ENCODE results near the gene TBL1XR1.

The TBL1XR1 gene

DNA sequence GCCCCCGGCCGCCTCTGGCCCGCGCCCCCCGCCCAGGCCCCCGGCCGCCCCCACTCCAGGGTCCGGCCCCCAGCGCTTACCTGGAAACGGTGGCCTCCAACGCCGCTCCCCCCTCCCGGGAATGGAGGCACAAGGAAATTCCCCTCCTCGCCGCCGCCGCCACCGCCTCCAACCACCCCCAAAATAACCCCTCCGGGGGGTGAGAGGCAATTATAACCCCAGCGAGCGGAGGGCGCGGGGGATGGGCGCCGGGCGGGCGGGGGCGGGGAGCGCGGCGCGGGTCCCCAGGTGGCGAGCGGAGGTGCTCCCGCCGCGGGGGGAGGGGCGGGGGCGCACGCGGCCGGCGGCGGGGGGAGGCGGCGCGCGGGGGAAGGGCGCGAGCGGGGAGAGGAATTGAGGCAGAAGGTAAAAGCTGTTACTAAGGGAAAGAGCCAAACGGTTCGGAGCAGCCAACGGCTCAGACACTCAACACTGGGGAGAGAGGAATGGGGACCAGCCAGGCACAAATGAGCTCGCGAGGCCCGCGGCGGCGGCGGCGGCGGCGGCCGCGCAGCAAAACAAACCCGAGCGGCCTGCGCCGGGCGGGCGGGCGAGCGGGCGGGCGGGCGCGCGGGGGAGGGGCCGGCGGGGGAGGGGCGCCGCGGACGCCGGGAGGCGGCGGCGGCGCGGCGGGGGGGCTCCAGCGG, at the start of gene TBL1XR1:
TBL1XR1 (minus strand) TSS at position 442 of the 686 bp plus-strand sequence. CDS start 132,505 bp downstream, outside the sequence.
- H3K36me3 ChIP-seq (ENCODE audit: insufficient read depth, low read length): no peaks in the 10 kb centered on the region
- H3K27me3 ChIP-seq (ENCODE audit: control insufficient read depth in 1 of 2, insufficient read depth in 2 of 2, low read length in 2 of 2): no peaks in the 10 kb centered on the region
- H3K4me3 ChIP-seq (ENCODE audit: low read depth in 1 of 2, low read length in 2 of 2): peak within 1 kb of the TSS; percentile 81 to 84
- H3K9ac ChIP-seq (ENCODE audit: low read length): peak within 1 kb of the TSS; percentile 84
- peaks cover 25% of the 10 kb centered on the region for H3K4me1 ChIP-seq (ENCODE audit: insufficient read depth, low read length)
- peak within 1 kb of the TSS; percentile 93 for H3K27ac ChIP-seq (ENCODE audit: low read depth, low read length)
- no peaks in the 10 kb centered on the region for H3K9me3 ChIP-seq (ENCODE audit: low read length)

GRCh38 chr3:177245250-177245649, 48.0 kb upstream of the TBL1XR1 start:
- no peaks in the 10 kb centered on the region for H3K9me3 ChIP-seq (ENCODE audit: low read length)
- no peak overlapping the region for H3K27ac ChIP-seq (ENCODE audit: low read depth, low read length)
- H3K27me3 ChIP-seq (ENCODE audit: control insufficient read depth in 1 of 2, insufficient read depth in 2 of 2, low read length in 2 of 2): no peaks in the 10 kb centered on the region
- no peaks in the 10 kb centered on the region for H3K4me1 ChIP-seq (ENCODE audit: insufficient read depth, low read length)
- no peaks in the 10 kb centered on the region for H3K36me3 ChIP-seq (ENCODE audit: insufficient read depth, low read length)
- no peak overlapping the region for H3K4me3 ChIP-seq (ENCODE audit: low read depth in 1 of 2, low read length in 2 of 2)
- H3K9ac ChIP-seq (ENCODE audit: low read length): no peak overlapping the region

GRCh38 chr3:177244606-177245005, 47.3 kb upstream of the TBL1XR1 start:
- no peak overlapping the region for H3K4me3 ChIP-seq (ENCODE audit: low read depth in 1 of 2, low read length in 2 of 2)
- no peak overlapping the region for H3K27ac ChIP-seq (ENCODE audit: low read depth, low read length)
- no peaks in the 10 kb centered on the region for H3K9me3 ChIP-seq (ENCODE audit: low read length)
- H3K36me3 ChIP-seq (ENCODE audit: insufficient read depth, low read length): no peaks in the 10 kb centered on the region
- H3K27me3 ChIP-seq (ENCODE audit: control insufficient read depth in 1 of 2, insufficient read depth in 2 of 2, low read length in 2 of 2): no peaks in the 10 kb centered on the region
- no peaks in the 10 kb centered on the region for H3K4me1 ChIP-seq (ENCODE audit: insufficient read depth, low read length)
- H3K9ac ChIP-seq (ENCODE audit: low read length): no peak overlapping the region

- H3K4me1 ChIP-seq (ENCODE audit: insufficient read depth, low read length): no peaks in the 10 kb centered on the region
- no peaks in the 10 kb centered on the region for H3K9me3 ChIP-seq (ENCODE audit: low read length)
- no peak overlapping the region for H3K9ac ChIP-seq (ENCODE audit: low read length)
- no peaks in the 10 kb centered on the region for H3K27me3 ChIP-seq (ENCODE audit: control insufficient read depth in 1 of 2, insufficient read depth in 2 of 2, low read length in 2 of 2)
- H3K4me3 ChIP-seq (ENCODE audit: low read depth in 1 of 2, low read length in 2 of 2): no peak overlapping the region
- H3K36me3 ChIP-seq (ENCODE audit: insufficient read depth, low read length): no peaks in the 10 kb centered on the region
- no peak overlapping the region for H3K27ac ChIP-seq (ENCODE audit: low read depth, low read length)
Observed at GRCh38 chr3:177238686-177239216, 41.5 kb upstream of the TBL1XR1 start.

GRCh38 chr3:177237206-177237605, 39.9 kb upstream of the TBL1XR1 start:
- H3K27me3 ChIP-seq (ENCODE audit: control insufficient read depth in 1 of 2, insufficient read depth in 2 of 2, low read length in 2 of 2): no peaks in the 10 kb centered on the region
- no peak overlapping the region for H3K4me3 ChIP-seq (ENCODE audit: low read depth in 1 of 2, low read length in 2 of 2)
- H3K9ac ChIP-seq (ENCODE audit: low read length): no peak overlapping the region
- H3K27ac ChIP-seq (ENCODE audit: low read depth, low read length): no peak overlapping the region
- no peaks in the 10 kb centered on the region for H3K36me3 ChIP-seq (ENCODE audit: insufficient read depth, low read length)
- no peaks in the 10 kb centered on the region for H3K4me1 ChIP-seq (ENCODE audit: insufficient read depth, low read length)
- H3K9me3 ChIP-seq (ENCODE audit: low read length): no peaks in the 10 kb centered on the region

- Histone ChIP-seq H3K4me1 (ENCODE audit: insufficient read depth, low read length) (no peaks in the 10 kb centered on the region), H3K4me3 (ENCODE audit: low read depth in 1 of 2, low read length in 2 of 2) (no peak overlapping the region), H3K36me3 (ENCODE audit: insufficient read depth, low read length) (no peaks in the 10 kb centered on the region), H3K9me3 (ENCODE audit: low read length) (no peaks in the 10 kb centered on the region), H3K27me3 (ENCODE audit: control insufficient read depth in 1 of 2, insufficient read depth in 2 of 2, low read length in 2 of 2) (no peaks in the 10 kb centered on the region), H3K27ac (ENCODE audit: low read depth, low read length) (no peak overlapping the region), H3K9ac (ENCODE audit: low read length) (no peak overlapping the region)
Observed at GRCh38 chr3:177236704-177237103, 39.4 kb upstream of the TBL1XR1 start.

GRCh38 chr3:177234121-177234520, 36.8 kb upstream of the TBL1XR1 start:
- Histone ChIP-seq H3K9ac (ENCODE audit: low read length) (no peak overlapping the region), H3K4me3 (ENCODE audit: low read depth in 1 of 2, low read length in 2 of 2) (no peak overlapping the region), H3K36me3 (ENCODE audit: insufficient read depth, low read length) (no peaks in the 10 kb centered on the region), H3K27me3 (ENCODE audit: control insufficient read depth in 1 of 2, insufficient read depth in 2 of 2, low read length in 2 of 2) (no peaks in the 10 kb centered on the region), H3K27ac (ENCODE audit: low read depth, low read length) (no peak overlapping the region), H3K9me3 (ENCODE audit: low read length) (no peaks in the 10 kb centered on the region), H3K4me1 (ENCODE audit: insufficient read depth, low read length) (no peaks in the 10 kb centered on the region)

DNA sequence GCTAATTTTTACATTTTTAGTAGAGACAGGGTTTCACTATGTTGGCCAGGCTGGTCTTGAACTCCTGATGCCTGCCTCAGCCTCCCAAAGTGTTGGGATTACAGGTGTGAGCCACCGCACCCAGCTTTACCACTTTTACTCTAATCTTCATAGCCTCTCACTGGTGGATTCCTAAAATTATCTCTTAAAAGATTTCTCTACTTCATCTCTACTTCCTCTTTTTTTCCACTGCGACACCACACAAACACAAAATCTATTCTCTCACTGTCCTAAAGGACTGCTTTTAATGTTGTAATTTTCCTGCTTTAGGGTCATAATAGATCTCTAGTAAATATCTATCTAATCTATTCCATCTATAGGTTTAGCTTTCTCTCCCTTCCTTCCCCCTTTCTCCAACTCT, 34.0 kb upstream of the TBL1XR1 start:
- no peaks in the 10 kb centered on the region for H3K27me3 ChIP-seq (ENCODE audit: control insufficient read depth in 1 of 2, insufficient read depth in 2 of 2, low read length in 2 of 2)
- H3K4me3 ChIP-seq (ENCODE audit: low read depth in 1 of 2, low read length in 2 of 2): no peak overlapping the region
- H3K4me1 ChIP-seq (ENCODE audit: insufficient read depth, low read length): no peaks in the 10 kb centered on the region
- H3K27ac ChIP-seq (ENCODE audit: low read depth, low read length): no peak overlapping the region
- no peaks in the 10 kb centered on the region for H3K9me3 ChIP-seq (ENCODE audit: low read length)
- H3K9ac ChIP-seq (ENCODE audit: low read length): no peak overlapping the region
- H3K36me3 ChIP-seq (ENCODE audit: insufficient read depth, low read length): no peaks in the 10 kb centered on the region

DNA sequence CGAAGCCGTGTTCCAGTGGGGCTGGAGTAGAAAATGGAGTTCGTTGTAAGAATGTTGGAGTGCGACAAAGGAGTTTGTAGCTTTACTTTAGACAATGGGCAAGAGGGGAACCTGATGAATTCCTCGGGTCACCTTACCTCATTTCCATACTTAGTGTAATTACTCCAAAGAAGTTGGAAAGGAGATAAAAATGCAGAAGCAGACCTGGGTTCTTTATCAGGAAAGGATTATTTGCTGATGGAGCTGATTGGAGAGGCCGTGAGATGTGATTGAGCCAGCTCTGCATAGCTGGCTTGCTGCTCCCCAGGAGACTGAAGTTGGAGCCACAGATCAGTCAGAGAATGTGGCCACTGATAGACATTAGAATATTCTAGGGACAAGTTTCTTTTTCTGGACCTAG, 33.4 kb upstream of the TBL1XR1 start:
- Histone ChIP-seq H3K9me3 (ENCODE audit: low read length) (no peaks in the 10 kb centered on the region), H3K27ac (ENCODE audit: low read depth, low read length) (no peak overlapping the region), H3K9ac (ENCODE audit: low read length) (no peak overlapping the region), H3K36me3 (ENCODE audit: insufficient read depth, low read length) (no peaks in the 10 kb centered on the region), H3K27me3 (ENCODE audit: control insufficient read depth in 1 of 2, insufficient read depth in 2 of 2, low read length in 2 of 2) (no peaks in the 10 kb centered on the region), H3K4me1 (ENCODE audit: insufficient read depth, low read length) (no peaks in the 10 kb centered on the region), H3K4me3 (ENCODE audit: low read depth in 1 of 2, low read length in 2 of 2) (no peak overlapping the region)

GRCh38 chr3:177229791-177230190, 32.5 kb upstream of the TBL1XR1 start:
- Histone ChIP-seq H3K27me3 (ENCODE audit: control insufficient read depth in 1 of 2, insufficient read depth in 2 of 2, low read length in 2 of 2) (no peaks in the 10 kb centered on the region), H3K36me3 (ENCODE audit: insufficient read depth, low read length) (no peaks in the 10 kb centered on the region), H3K9me3 (ENCODE audit: low read length) (no peaks in the 10 kb centered on the region), H3K4me1 (ENCODE audit: insufficient read depth, low read length) (no peaks in the 10 kb centered on the region), H3K4me3 (ENCODE audit: low read depth in 1 of 2, low read length in 2 of 2) (no peak overlapping the region), H3K27ac (ENCODE audit: low read depth, low read length) (no peak overlapping the region), H3K9ac (ENCODE audit: low read length) (no peak overlapping the region)

DNA sequence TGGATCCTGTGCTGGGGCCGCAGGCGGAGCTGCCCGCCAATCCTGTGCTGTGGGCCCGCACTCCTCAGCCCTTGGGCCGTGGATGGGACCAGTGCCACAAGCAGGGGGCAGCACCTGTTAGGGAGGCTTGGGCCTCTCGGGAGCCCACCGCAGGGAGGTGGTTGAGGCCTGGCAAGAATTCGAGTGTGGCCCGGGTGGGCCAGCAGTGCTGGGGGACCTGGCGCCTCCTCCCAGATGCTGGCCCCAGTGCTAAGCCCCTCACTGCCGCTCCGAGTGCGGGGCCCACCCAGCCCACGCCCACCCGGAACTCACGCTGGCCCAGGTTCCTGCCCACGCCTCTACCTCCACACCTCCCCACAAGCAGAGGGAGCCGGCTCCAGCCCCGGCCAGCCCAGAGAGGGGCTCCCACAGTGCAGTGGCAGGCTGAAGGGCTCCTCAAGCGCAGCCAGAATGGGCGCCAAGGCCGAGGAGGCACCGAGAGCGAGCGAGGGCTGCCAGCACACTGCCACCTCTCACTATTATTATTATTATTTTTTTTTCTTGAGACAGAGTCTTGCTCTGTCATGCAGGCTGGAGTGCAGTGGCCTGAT, 31.4 kb upstream of the TBL1XR1 start:
- Histone ChIP-seq H3K27ac (ENCODE audit: low read depth, low read length) (no peak overlapping the region), H3K9ac (ENCODE audit: low read length) (no peak overlapping the region), H3K27me3 (ENCODE audit: control insufficient read depth in 1 of 2, insufficient read depth in 2 of 2, low read length in 2 of 2) (no peaks in the 10 kb centered on the region), H3K4me3 (ENCODE audit: low read depth in 1 of 2, low read length in 2 of 2) (no peak overlapping the region), H3K36me3 (ENCODE audit: insufficient read depth, low read length) (no peaks in the 10 kb centered on the region), H3K9me3 (ENCODE audit: low read length) (no peaks in the 10 kb centered on the region), H3K4me1 (ENCODE audit: insufficient read depth, low read length) (no peaks in the 10 kb centered on the region)

DNA sequence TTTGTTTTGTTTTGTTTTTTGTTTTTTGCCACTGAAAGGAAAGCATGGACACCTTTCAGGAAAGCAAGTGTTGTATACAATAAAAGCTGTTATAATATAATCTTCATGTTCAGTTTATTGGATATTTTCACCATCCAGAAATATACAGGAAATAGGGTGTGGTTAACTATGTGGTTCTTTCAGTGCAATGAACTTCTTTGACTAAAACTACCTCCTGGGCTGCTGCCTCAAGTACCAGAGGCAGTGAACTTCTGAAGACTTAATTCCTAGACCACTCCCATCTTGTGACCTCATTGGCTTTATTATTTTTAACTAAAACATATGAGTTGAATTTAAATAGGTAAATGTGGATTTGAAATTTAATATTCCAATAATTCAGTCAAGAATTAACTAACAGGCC, 27.1 kb upstream of the TBL1XR1 start:
- Histone ChIP-seq H3K9ac (ENCODE audit: low read length) (no peak overlapping the region), H3K36me3 (ENCODE audit: insufficient read depth, low read length) (no peaks in the 10 kb centered on the region)

More for the DNA sequence above, 27.1 kb upstream of the TBL1XR1 start:
- no peaks in the 10 kb centered on the region for H3K27me3 ChIP-seq (ENCODE audit: control insufficient read depth in 1 of 2, insufficient read depth in 2 of 2, low read length in 2 of 2)
- no peaks in the 10 kb centered on the region for H3K9me3 ChIP-seq (ENCODE audit: low read length)
- H3K27ac ChIP-seq (ENCODE audit: low read depth, low read length): no peak overlapping the region
- no peak overlapping the region for H3K4me3 ChIP-seq (ENCODE audit: low read depth in 1 of 2, low read length in 2 of 2)
- H3K4me1 ChIP-seq (ENCODE audit: insufficient read depth, low read length): no peaks in the 10 kb centered on the region
